Right lobe of liver (tissue), 4 donors: Measurements from ENCODE around the gene ICA1.

ENCODE experiments used
- POLR2A ChIP-seq: fragments of 450-650 bp; IDR thresholded peaks from one replicate; pipeline ENCODE4 v1.6.1; 2017; ENCODE audit warnings: antibody characterized with exemption, mild to moderate bottlenecking
- TF ChIP-seq, protein P1 (sequence below), 4 donors: fragments of 200-600 bp in 3 of 4; fragments of 450-650 bp in 1 of 4; IDR thresholded peaks; one replicate each; pipeline versions ENCODE4 v1.5.1 to v1.8.0; 2016 to 2022; ENCODE audit warnings: antibody characterized with exemption in 4 of 4, mild to moderate bottlenecking in 2 of 4
- donor health status: DM: no; HTN: no; CAD: no.
- donor health status: DM: no; HTN: no; CAD: no.
- donor health status: DM: no; HTN: yes; CAD: no.

DNA sequence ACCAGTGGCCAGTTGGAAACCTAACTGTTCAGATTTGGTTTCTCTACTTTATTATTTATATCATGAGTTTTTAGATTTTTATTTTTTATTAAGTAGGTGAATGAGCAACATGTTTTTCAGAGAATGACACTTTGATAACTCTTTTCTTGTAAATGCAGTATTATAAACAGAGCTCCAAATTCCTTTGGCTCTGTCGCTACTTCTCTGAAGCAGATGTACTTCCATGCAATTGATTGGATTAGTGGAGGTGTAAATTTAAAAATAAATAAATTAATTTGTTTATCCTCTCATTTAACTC is 34.3 kb upstream of the ICA1 start:
- TF ChIP-seq, protein P1, sequence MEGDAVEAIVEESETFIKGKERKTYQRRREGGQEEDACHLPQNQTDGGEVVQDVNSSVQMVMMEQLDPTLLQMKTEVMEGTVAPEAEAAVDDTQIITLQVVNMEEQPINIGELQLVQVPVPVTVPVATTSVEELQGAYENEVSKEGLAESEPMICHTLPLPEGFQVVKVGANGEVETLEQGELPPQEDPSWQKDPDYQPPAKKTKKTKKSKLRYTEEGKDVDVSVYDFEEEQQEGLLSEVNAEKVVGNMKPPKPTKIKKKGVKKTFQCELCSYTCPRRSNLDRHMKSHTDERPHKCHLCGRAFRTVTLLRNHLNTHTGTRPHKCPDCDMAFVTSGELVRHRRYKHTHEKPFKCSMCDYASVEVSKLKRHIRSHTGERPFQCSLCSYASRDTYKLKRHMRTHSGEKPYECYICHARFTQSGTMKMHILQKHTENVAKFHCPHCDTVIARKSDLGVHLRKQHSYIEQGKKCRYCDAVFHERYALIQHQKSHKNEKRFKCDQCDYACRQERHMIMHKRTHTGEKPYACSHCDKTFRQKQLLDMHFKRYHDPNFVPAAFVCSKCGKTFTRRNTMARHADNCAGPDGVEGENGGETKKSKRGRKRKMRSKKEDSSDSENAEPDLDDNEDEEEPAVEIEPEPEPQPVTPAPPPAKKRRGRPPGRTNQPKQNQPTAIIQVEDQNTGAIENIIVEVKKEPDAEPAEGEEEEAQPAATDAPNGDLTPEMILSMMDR (IDR thresholded peaks at IDR 0.05) = no peak
- no peak for TF ChIP-seq POLR2A
